Neuronal stem cell (in vitro differentiated cells): ENCODE data around the gene CHST15.
A peak's percentile ranks its signal among the peaks of the same experiment; 100 is the strongest.

ENCODE experiments used
- DNase-seq: peaks from one replicate; pipeline ENCODE4 v3.0.0-alpha.2; 2013; ENCODE audit warnings: low spot score
- H2AFZ ChIP-seq: one replicate; pipeline ENCODE4 v1.6.1; 2013; ENCODE audit warnings: mild to moderate bottlenecking, low read length, inconsistent platforms
- H2AK5ac ChIP-seq: 2 replicates; pipeline ENCODE4 v1.6.1; 2013; ENCODE audit warnings: low read depth, mild to moderate bottlenecking, inconsistent platforms, low read length, moderate library complexity, mixed read lengths
- H2BK120ac ChIP-seq: 2 replicates; pipeline ENCODE4 v1.6.1; 2013; ENCODE audit warnings: low read depth, mild to moderate bottlenecking, inconsistent platforms, low read length, moderate library complexity, mixed read lengths
- H2BK12ac ChIP-seq: one replicate; pipeline ENCODE4 v1.6.1; 2013; ENCODE audit warnings: low read length, inconsistent platforms
- H2BK15ac ChIP-seq: 2 replicates; pipeline ENCODE4 v1.6.1; 2013; ENCODE audit warnings: mild to moderate bottlenecking, low read length, inconsistent platforms, mixed read lengths
- H2BK5ac ChIP-seq: one replicate; pipeline ENCODE4 v1.6.1; 2013; ENCODE audit warnings: inconsistent platforms, mild to moderate bottlenecking, low read length, moderate library complexity
- H3K14ac ChIP-seq: one replicate; pipeline ENCODE4 v1.6.1; 2013; ENCODE audit warnings: low read length, inconsistent platforms
- H3K18ac ChIP-seq: 2 replicates; pipeline ENCODE4 v1.6.1; 2013; ENCODE audit warnings: low read length, inconsistent platforms
- H3K23ac ChIP-seq: 2 replicates; pipeline ENCODE4 v1.6.1; 2013; ENCODE audit warnings: low read depth, mild to moderate bottlenecking, mixed read lengths, low read length, inconsistent platforms; ENCODE audit not compliant: poor library complexity
- H3K27ac ChIP-seq: replicated peaks from 3 replicates; pipeline ENCODE4 v1.5.1; 2013; ENCODE audit warnings: low read length, inconsistent platforms
- H3K27me3 ChIP-seq, 3 experiments: 2 replicates each; pipeline ENCODE4 v1.6.1; 2013; ENCODE audit warnings: low read length in 3 of 3, mild to moderate bottlenecking in 2 of 3, inconsistent platforms in 1 of 3, low read depth in 1 of 3, mixed read lengths in 1 of 3, moderate library complexity in 1 of 3; ENCODE audit not compliant: control insufficient read depth in 3 of 3, insufficient read depth in 3 of 3
- H3K36me3 ChIP-seq, 2 donors: replicated peaks in 1 of 2; 2 replicates each; pipeline ENCODE4 v1.6.1; 2013; ENCODE audit warnings: low read length in 2 of 2; ENCODE audit not compliant: control insufficient read depth in 2 of 2, insufficient read depth in 2 of 2
- H3K4ac ChIP-seq: 2 replicates; pipeline ENCODE4 v1.6.1; 2013; ENCODE audit warnings: inconsistent platforms, mild to moderate bottlenecking, low read length, moderate library complexity
- H3K4me1 ChIP-seq, 2 donors: 1 replicate in 1 of 2; 2 replicates in 1 of 2; pipeline ENCODE4 v1.6.1; 2013; ENCODE audit warnings: low read length in 2 of 2, low read depth in 1 of 2; ENCODE audit not compliant: control insufficient read depth in 2 of 2, insufficient read depth in 1 of 2
- H3K4me2 ChIP-seq: one replicate; pipeline ENCODE4 v1.6.1; 2013; ENCODE audit warnings: mild to moderate bottlenecking, low read length, inconsistent platforms; ENCODE audit not compliant: insufficient read depth, poor library complexity, severe bottlenecking
- H3K4me3 ChIP-seq, 2 donors: 2 replicates each; pipeline ENCODE4 v1.5.1; 2013; ENCODE audit warnings: low read length in 2 of 2, mild to moderate bottlenecking in 2 of 2, inconsistent platforms in 1 of 2, moderate library complexity in 1 of 2
- H3K79me1 ChIP-seq: one replicate; pipeline ENCODE4 v1.6.1; 2013; ENCODE audit warnings: low read depth, mild to moderate bottlenecking, inconsistent platforms, low read length, moderate library complexity
- H3K9ac ChIP-seq: one replicate; pipeline ENCODE4 v1.6.1; 2013; ENCODE audit warnings: mild to moderate bottlenecking, low read depth, low read length, inconsistent platforms; ENCODE audit not compliant: poor library complexity
- H3K9me3 ChIP-seq, 2 donors: replicated peaks in 1 of 2; 2 replicates each; pipeline versions ENCODE3 to v1.6.1; 2013; ENCODE audit warnings: low read length in 2 of 2, mild to moderate bottlenecking in 2 of 2, inconsistent platforms in 1 of 2, low read depth in 1 of 2, mixed read lengths in 1 of 2, moderate library complexity in 1 of 2; ENCODE audit not compliant: control insufficient read depth in 2 of 2, insufficient read depth in 1 of 2
- H4K8ac ChIP-seq: one replicate; pipeline ENCODE4 v1.6.1; 2013; ENCODE audit warnings: low read depth, mild to moderate bottlenecking, inconsistent platforms, low read length, moderate library complexity
- H4K91ac ChIP-seq: one replicate; pipeline ENCODE4 v1.6.1; 2013; ENCODE audit warnings: low read length, low read depth, mild to moderate bottlenecking, inconsistent platforms; ENCODE audit not compliant: poor library complexity
- WGBS, 2 donors: extraction: QIAGEN DNeasy Blood & Tissue Kit; methylation state at CpG; one replicate each; pipeline ENCODE4 v1.1.7; 2013; ENCODE audit warnings: missing lambda C conversion rate in 2 of 2, mixed read lengths in 1 of 2; ENCODE audit not compliant: insufficient read length in 2 of 2, insufficient replicate concordance in 1 of 2; ENCODE audit errors: extremely low coverage in 2 of 2; 5-methylcytosine and 5-hydroxymethylcytosine counted together

CHST15 gene

DNA sequence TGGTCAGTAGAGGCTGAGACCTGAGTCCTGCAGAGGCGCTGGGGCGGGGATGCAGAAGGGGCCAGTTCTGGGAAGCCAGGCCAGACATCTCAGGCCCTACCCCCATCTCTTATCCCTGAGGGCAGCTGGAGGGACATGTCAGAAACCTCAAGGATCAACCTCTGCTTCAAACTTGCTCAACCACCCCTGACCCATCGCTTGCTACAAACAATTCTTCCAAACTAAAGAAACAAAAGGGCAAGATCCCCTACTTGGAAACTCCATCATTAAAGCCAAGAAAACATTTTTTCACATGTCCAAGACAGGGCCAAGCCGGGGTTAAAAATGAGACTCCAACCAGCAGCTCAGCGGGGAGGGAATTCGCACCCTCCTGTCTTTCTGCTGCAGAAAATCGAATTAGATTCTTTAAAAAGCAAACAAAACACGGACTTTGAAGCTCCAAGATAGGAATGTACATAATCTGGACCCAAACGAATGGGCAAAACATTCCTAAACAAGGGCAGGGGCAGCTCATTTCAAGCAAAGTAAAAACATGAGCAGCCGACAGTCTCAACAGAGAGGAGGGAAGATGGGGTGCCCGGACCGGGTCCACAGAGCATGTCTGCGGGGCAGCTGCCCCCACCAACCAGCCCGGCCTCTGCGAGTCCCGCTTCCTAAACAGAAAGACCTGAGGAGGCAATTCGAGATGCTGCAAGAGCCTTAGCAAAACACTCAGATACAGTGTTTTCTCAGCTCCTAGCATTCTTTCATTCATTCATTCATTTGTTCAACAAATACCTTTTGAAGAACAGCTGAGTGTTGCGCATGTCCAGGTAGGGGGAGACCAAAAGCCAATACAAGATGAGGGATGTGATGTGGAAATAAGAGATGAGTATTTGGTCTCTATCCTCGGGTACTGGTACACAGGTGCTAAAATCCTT lies 44.8 kb downstream of the CHST15 start:
- no peak for DNase-seq
- Histone ChIP-seq H3K36me3 (peaks cover 0 to 18% of the 10 kb centered on the region in 2 donors), H3K27me3 (no peaks in the 10 kb centered on the region), H3K27ac (peak overlapping the region; percentile 13), H2BK120ac (no peak overlapping the region), H3K4me2 (no peak overlapping the region), H4K8ac (no peak overlapping the region), H2BK12ac (no peak overlapping the region), H3K79me1 (no peaks in the 10 kb centered on the region), H3K23ac (no peak overlapping the region), H3K18ac (no peak overlapping the region), H2AK5ac (no peak overlapping the region), H3K4me1 (peaks cover 6 to 14% of the 10 kb centered on the region in 2 donors), H2AFZ (peak overlapping the region; percentile 1), H3K9me3 (peaks cover 0 to 9% of the 10 kb centered on the region in 2 donors), H4K91ac (no peak overlapping the region), H2BK15ac (no peak overlapping the region), H3K9ac (no peak overlapping the region), H2BK5ac (no peak overlapping the region), H3K4me3 (no peak overlapping the region), H3K14ac (no peak overlapping the region), H3K4ac (no peak overlapping the region)
- WGBS, 2 donors, result no CpG with 5 or more reads among the region's 19 CpGs

DNA sequence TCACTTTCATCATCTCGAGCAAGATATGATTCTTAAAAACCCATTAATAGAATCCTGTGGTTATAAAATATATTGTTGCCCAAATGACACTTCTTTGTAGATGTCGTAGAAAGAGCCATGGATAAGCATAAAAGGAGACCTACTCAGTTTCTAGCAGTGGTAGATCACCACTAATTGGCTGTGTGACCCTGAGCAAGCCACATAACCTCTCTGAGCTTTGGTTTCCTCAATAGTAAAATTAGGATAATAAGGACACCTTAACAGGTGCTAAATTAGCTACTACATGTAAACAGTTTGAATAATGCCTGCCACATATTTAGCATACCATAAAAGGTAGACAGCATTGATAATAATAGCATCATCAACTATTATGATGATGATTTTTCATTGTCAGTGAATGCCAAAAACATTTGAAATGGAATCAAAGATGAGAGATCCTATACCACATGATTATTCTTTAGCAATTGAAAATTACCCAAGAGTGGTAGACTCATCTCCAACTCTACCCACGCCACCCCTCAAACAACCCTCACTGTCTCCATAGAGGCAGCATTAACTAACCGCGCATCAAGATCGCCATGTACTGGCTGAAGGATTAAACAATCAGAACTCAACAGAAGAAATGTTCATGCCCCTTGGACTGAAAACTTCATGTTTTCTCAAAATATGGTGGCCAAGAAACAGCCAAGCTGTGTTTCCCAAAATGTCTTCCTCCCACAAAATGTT lies 45.8 kb downstream of the CHST15 start:
- Histone ChIP-seq H2BK12ac (no peak overlapping the region), H3K36me3 (peaks cover 0 to 28% of the 10 kb centered on the region in 2 donors), H2AFZ (no peak overlapping the region), H2BK5ac (no peak overlapping the region), H3K23ac (no peak overlapping the region), H3K9ac (no peak overlapping the region), H3K14ac (no peak overlapping the region), H2AK5ac (no peak overlapping the region), H3K27me3 (no peaks in the 10 kb centered on the region), H3K27ac (no peak overlapping the region), H3K18ac (no peak overlapping the region), H3K4ac (no peak overlapping the region), H3K4me1 (peaks cover 6 to 14% of the 10 kb centered on the region in 2 donors), H2BK120ac (no peak overlapping the region), H4K91ac (no peak overlapping the region), H2BK15ac (no peak overlapping the region), H3K9me3 (peaks cover 0 to 9% of the 10 kb centered on the region in 2 donors), H3K4me2 (no peak overlapping the region), H3K79me1 (no peaks in the 10 kb centered on the region), H4K8ac (no peak overlapping the region), H3K4me3 (no peak overlapping the region)
- WGBS, 2 donors, result no CpG with 5 or more reads among the region's 6 CpGs
- no peak for DNase-seq

DNA sequence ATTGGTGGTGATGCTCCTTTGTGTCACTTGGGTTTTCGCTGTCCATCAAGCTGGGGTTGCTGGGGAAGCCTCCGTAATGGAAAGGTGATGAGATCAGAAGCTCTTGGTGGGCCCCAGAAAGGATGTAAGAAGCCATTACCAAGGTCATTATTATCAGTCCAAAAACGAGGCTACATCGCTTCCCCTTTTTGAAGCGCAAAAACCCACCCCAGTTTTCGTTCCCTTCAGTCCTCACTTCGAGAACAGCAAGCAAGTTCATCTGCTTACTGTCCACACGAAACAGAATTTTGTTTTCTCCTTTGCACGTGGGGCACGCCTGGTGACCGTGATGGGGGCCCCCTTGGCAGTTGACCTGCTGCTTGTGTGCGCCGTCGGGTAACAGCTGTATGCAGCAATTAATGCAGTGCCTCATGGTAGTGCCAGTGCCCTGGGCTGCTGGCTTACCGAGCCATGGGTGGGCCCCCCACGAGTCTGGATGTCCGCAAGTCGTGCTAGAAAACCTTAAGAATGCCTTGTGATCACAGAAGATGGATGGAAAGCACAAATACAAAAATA lies 47.5 kb downstream of the CHST15 start:
- H3K9me3 ChIP-seq, result peaks cover 0 to 9% of the 10 kb centered on the region in 2 donors
- H3K23ac ChIP-seq, result no peak overlapping the region
- H3K18ac ChIP-seq, result no peak overlapping the region
- no CpG with 5 or more reads among the region's 18 CpGs for WGBS, 2 donors
- no peak overlapping the region for H2AK5ac ChIP-seq
- H3K4me1 ChIP-seq, result peaks cover 6 to 14% of the 10 kb centered on the region in 2 donors
- no peak overlapping the region for H4K8ac ChIP-seq
- H2AFZ ChIP-seq, result no peak overlapping the region
- H3K4ac ChIP-seq, result no peak overlapping the region
- no peak overlapping the region for H2BK15ac ChIP-seq
- H3K14ac ChIP-seq, result peak overlapping the region; percentile 42
- no peak for DNase-seq
- no peak overlapping the region for H4K91ac ChIP-seq
- no peak overlapping the region for H2BK5ac ChIP-seq
- H3K27me3 ChIP-seq, result no peaks in the 10 kb centered on the region
- H3K4me3 ChIP-seq, result no peak overlapping the region
- peaks cover 0 to 36% of the 10 kb centered on the region in 2 donors for H3K36me3 ChIP-seq
- no peak overlapping the region for H3K4me2 ChIP-seq
- H2BK12ac ChIP-seq, result no peak overlapping the region
- no peak overlapping the region for H3K27ac ChIP-seq
- no peak overlapping the region for H2BK120ac ChIP-seq
- H3K79me1 ChIP-seq, result no peaks in the 10 kb centered on the region
- H3K9ac ChIP-seq, result no peak overlapping the region

DNA sequence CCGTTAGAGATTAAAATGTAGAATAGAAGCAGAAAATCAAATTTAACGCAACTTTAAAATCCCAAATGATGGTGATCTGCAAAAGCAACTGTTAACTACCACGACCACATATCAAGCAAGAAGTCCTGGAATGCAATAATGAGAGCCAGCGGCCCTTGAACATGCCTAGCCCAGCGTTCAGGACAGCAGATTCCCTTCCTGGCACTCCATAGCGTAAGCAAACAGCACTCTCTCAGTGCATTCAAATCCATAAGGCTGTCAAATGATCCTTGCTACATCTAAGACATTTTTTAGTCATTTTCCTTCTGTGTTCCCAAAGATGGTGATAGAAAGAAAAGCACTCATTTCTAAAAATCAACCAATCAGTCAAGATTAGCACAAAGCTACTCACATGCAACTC lies 48.1 kb downstream of the CHST15 start:
- H4K8ac ChIP-seq, result no peak overlapping the region
- H3K9me3 ChIP-seq, result peaks cover 0 to 9% of the 10 kb centered on the region in 2 donors
- WGBS, 2 donors, result no CpG with 5 or more reads among the region's 6 CpGs
- no peak overlapping the region for H3K14ac ChIP-seq
- peaks cover 0 to 41% of the 10 kb centered on the region in 2 donors for H3K36me3 ChIP-seq
- no peak overlapping the region for H2BK15ac ChIP-seq
- no peak overlapping the region for H3K4ac ChIP-seq
- no peak overlapping the region for H2AK5ac ChIP-seq
- H3K27me3 ChIP-seq, result no peaks in the 10 kb centered on the region
- no peak overlapping the region for H2BK5ac ChIP-seq
- DNase-seq, result no peak
- H3K9ac ChIP-seq, result no peak overlapping the region
- peaks cover 6 to 14% of the 10 kb centered on the region in 2 donors for H3K4me1 ChIP-seq
- H3K4me3 ChIP-seq, result no peak overlapping the region
- no peak overlapping the region for H2AFZ ChIP-seq
- no peak overlapping the region for H3K27ac ChIP-seq
- no peak overlapping the region for H3K4me2 ChIP-seq
- H3K18ac ChIP-seq, result no peak overlapping the region
- H2BK12ac ChIP-seq, result no peak overlapping the region
- no peak overlapping the region for H4K91ac ChIP-seq
- no peak overlapping the region for H3K23ac ChIP-seq
- no peaks in the 10 kb centered on the region for H3K79me1 ChIP-seq
- no peak overlapping the region for H2BK120ac ChIP-seq
